Osteoblast (primary cell): ENCODE data around the gene CSF2RB. TPM values are rescaled to one million over a fixed set of nuclear protein-coding genes. Genes with fewer than 3 reads are reported as not detected.

Experiments used
- DNase-seq: peaks from one replicate; pipeline ENCODE4 v3.0.0; 2011; ENCODE audit warnings: low spot score, mixed read lengths; ENCODE audit not compliant: insufficient read length; ENCODE audit errors: missing footprints
- H2AFZ ChIP-seq: 2 replicates; pipeline ENCODE4 v1.6.0; 2011; ENCODE audit warnings: mild to moderate bottlenecking, low read length
- H3K27ac ChIP-seq: 2 replicates; pipeline ENCODE4 v1.5.1; 2011; ENCODE audit warnings: mild to moderate bottlenecking, low read depth, low read length, moderate library complexity
- H3K27me3 ChIP-seq: 2 replicates; pipeline ENCODE4 v1.6.0; 2012; ENCODE audit warnings: mild to moderate bottlenecking, control low read depth, inconsistent platforms, low read length, moderate library complexity; ENCODE audit not compliant: insufficient read depth
- H3K36me3 ChIP-seq: 2 replicates; pipeline ENCODE4 v1.5.1; 2011; ENCODE audit warnings: mild to moderate bottlenecking, low read length, control low read depth, moderate library complexity; ENCODE audit not compliant: insufficient read depth
- H3K4me1 ChIP-seq: 2 replicates; pipeline ENCODE4 v1.5.1; 2011; ENCODE audit warnings: mild to moderate bottlenecking, low read length, control low read depth, moderate library complexity; ENCODE audit not compliant: insufficient read depth
- H3K4me2 ChIP-seq: 2 replicates; pipeline ENCODE4 v1.6.0; 2011; ENCODE audit warnings: mild to moderate bottlenecking, low read length; ENCODE audit not compliant: insufficient read depth
- H3K4me3 ChIP-seq: fragments of 200-600 bp; sonication (generic); 3 replicates; pipeline ENCODE4 v1.5.1; 2012; ENCODE audit warnings: mild to moderate bottlenecking, low read length, inconsistent platforms; ENCODE audit not compliant: insufficient read depth
- H3K79me2 ChIP-seq: 2 replicates; pipeline ENCODE4 v1.6.0; 2012; ENCODE audit warnings: mild to moderate bottlenecking, low read length, control low read depth, inconsistent platforms; ENCODE audit not compliant: insufficient read depth
- H3K9me3 ChIP-seq: 2 replicates; pipeline ENCODE4 v1.5.1; 2011; ENCODE audit warnings: low read depth, low read length, control low read depth
- H4K20me1 ChIP-seq: 2 replicates; pipeline ENCODE4 v1.6.0; 2012; ENCODE audit warnings: mild to moderate bottlenecking, low read length, control low read depth; ENCODE audit not compliant: insufficient read depth
- CTCF ChIP-seq: IDR thresholded peaks from 2 replicates; pipeline ENCODE4 v1.5.1; 2011; ENCODE audit warnings: mild to moderate bottlenecking, low read depth, low read length, moderate library complexity; ENCODE audit errors: extremely low read depth
- total RNA-seq: library from RNA; depleted of rRNA; stranded (reverse); fragments of >200 nt; gene quantifications from 2 replicates; pipeline ENCODE4 v1.2.3, GENCODE V29; 2012

CSF2RB gene
- total RNA-seq, 1 donor = 1.1 TPM

DNA sequence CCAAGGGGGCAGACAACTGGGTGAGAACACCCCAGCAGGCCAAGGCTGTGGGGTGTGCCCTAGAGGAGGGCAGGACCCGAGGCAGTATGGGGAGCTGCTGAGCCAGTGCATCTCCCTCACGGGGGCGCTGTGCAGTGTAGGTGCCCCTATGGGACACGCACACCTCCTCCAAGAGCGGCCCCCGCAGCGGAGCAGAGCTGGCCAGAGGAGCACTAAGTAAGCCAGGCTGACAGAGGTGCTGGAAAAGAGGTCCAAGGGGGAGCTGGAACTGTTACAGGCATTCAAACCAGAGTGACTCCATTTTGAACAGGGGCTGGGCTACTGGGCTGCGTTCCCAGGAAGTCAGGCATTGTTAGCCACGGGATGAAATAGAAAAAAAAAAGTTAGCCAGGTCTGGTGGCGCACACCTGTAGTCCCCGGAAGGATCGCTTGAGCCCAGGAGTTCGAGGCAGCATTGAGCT lies 64.0 kb downstream of the CSF2RB start:
- Histone ChIP-seq H3K4me3 (peak overlapping the region; percentile 68), H2AFZ (peak overlapping the region; percentile 97), H3K79me2 (no peaks in the 10 kb centered on the region), H3K27ac (peak overlapping the region; percentile 37), H3K36me3 (no peaks in the 10 kb centered on the region), H3K27me3 (peaks cover 4% of the 10 kb centered on the region), H4K20me1 (no peaks in the 10 kb centered on the region), H3K4me1 (peaks cover 8% of the 10 kb centered on the region), H3K9me3 (no peaks in the 10 kb centered on the region), H3K4me2 (peak overlapping the region; percentile 90)
- peak; percentile 44 for TF ChIP-seq CTCF
- DNase-seq = peak; percentile 86

GRCh38 chr22:36977947-36978660 lies 64.7 kb downstream of the CSF2RB start:
- Histone ChIP-seq H3K4me3 (peak overlapping the region; percentile 68), H3K4me1 (peaks cover 8% of the 10 kb centered on the region), H3K27me3 (peaks cover 8% of the 10 kb centered on the region), H2AFZ (peak overlapping the region; percentile 97), H3K4me2 (peak overlapping the region; percentile 90), H3K79me2 (no peaks in the 10 kb centered on the region), H3K36me3 (no peaks in the 10 kb centered on the region), H3K27ac (peak overlapping the region; percentile 37), H4K20me1 (no peaks in the 10 kb centered on the region), H3K9me3 (no peaks in the 10 kb centered on the region)
- peak; percentile 88 for TF ChIP-seq CTCF
- DNase-seq = peak; percentile 96

- Histone ChIP-seq H3K9me3 (no peaks in the 10 kb centered on the region), H3K36me3 (no peaks in the 10 kb centered on the region), H3K27me3 (peaks cover 15% of the 10 kb centered on the region), H3K4me1 (peaks cover 8% of the 10 kb centered on the region), H3K4me3 (no peak overlapping the region), H3K4me2 (no peak overlapping the region), H3K27ac (no peak overlapping the region), H4K20me1 (no peaks in the 10 kb centered on the region), H3K79me2 (no peaks in the 10 kb centered on the region), H2AFZ (no peak overlapping the region)
- DNase-seq = no peak
- no peak for TF ChIP-seq CTCF
Observed at GRCh38 chr22:36979016-36979910, 65.8 kb downstream of the CSF2RB start.
